ENCODE measurements around the gene CGREF1.
"Not testable (repeated sequence)": the region's sequence is repeated elsewhere in the genome, so short reads cannot be mapped to it uniquely, and the experiment has no call there.

The CGREF1 gene

DNA sequence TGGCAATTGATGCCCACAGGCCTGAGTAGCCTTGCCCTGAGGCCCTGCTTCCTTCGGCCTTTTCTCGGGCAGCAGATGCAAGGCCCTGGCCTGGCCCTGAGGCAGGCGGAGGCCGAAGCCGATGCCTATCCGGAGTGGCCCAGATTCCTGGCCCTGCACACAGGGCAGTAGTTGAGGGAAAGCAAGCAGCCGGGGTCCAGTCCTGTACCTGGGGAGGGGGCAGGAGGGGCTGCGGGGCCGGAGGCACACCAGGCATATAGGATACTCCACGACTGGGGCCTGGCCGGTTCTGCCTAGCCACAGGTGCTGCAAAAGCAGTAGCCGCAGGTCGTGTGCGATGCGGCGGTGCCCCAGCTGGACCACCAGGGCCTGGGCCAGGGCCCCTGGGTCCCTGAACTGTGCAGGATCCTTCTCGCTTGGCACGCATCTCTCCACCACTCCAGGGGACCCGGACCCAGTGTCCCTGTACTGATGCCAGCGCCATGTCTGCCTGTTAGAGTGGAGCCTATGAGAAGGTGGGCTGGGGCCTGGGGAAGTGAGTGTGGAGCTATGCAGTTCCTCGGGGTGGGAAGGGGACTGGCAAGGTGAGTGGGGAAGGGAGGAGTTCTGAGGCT, 18.5 kb upstream of the CGREF1 start:
- no peak for DNase-seq (ENCODE audit: low read depth)

DNA sequence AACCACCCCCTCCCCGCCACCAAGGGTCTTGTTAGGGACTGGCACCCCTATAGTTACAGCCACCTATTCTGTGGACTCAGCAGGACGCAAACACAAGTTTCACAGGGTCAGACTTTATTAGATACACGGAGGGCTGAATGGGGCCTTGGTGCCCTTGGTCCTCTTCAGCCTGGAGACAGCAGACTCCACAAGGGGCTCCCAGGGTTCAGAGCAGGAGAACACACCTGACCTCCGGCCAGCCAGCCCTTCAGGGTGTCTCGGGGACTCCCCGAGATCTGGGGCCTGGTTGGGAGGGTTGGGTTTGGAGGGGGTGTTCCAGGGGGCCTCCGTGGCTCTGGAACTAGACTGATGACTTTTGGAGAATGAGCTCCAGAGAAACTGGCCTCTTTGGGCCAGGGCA, 17.8 kb upstream of the CGREF1 start:
- no peak for DNase-seq (ENCODE audit: low read depth)

DNA sequence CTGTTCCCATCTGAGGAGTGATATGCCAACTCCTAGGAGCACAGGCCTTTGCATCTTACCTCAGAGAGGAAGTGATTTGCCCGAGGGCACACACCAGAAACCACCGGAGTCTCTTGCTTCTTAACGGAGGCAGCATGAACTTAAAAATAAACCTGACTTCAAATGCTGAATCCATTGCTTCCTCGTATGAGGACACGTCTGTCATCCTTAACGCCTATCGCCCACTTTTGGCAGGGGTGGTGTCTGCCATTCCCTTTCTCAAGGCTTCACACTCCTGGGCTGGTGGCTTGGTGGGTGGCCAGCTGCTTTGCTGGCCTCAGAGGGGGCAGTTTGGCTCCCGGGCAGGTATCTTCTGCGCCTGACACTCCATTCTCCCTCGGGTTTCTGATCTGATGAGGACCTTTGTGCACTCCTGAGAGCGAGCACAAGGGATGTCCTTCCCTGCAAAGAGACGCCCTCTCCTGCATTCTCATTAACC, 16.6 kb upstream of the CGREF1 start:
- DNase-seq (ENCODE audit: low read depth) = no peak

DNA sequence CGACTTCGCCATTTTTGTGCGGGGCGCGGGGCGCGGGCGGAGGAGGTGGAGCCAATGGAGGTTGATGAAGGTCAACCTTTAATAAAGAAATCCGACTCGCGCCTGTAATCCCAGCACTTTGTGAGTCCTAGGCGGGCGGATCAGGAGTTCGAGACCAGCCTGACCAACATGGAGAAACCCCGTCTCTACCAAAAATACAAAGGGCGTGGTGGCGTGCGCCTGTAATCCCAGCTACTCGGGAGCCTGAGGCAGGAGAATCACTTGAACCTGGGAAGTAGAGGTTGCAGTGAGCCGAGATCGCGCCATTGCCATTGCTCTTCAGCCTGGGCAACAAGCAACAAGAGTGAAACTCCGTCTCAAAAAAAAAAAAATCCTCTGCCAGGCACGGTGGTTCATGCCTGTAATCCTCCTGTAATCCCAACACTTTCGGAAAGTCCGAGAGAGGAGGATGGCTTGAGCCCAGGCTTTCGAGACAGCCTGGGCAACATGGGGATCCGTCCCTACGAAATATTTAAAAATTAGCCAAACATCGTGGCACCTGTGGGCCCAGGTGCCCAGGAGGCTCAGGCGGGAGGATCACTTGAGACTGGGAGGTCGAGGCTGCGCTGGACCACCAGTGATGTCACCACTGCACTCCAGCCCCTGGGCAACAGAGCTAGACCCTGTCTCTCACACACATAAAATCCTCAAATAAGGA, 16.0 kb upstream of the CGREF1 start:
- DNase-seq (ENCODE audit: low read depth) = no peak

- peak; percentile 76 for DNase-seq (ENCODE audit: low read depth)
Measured at GRCh38 chr2:27133905-27134780, 15.2 kb upstream of the CGREF1 start, which contains the start of gene PREB. TSS of gene PREB (minus strand) at chr2:27134636. CDS start at chr2:27134421, 215 bp downstream.

- DNase-seq (ENCODE audit: low read depth) = no peak
Measured at GRCh38 chr2:27133195-27133875, 14.4 kb upstream of the CGREF1 start.

DNA sequence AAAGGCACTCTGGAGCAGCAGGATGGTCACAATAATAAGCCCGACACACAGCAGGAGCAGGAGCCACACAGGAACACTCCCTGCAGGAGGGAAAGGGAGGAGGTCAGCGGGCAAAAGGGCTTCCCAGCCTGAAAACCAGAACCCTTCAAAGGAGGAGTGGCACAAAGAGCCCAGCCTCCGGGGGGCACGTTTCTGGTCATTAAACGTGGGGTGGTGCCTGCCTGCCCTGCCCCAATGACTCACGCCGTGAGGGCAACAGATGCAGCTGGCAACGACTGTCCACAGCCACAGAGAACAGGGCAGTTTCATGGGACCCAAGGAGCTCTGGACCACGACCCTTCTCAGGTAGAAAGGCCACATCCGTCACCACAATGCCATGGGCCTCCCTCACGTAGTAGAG, 12.5 kb upstream of the CGREF1 start:
- DNase-seq (ENCODE audit: low read depth) = no peak

GRCh38 chr2:27130396-27130795, 11.5 kb upstream of the CGREF1 start:
- no peak for DNase-seq (ENCODE audit: low read depth)

- DNase-seq (ENCODE audit: low read depth) = no peak
Measured at GRCh38 chr2:27128668-27129571, 10.0 kb upstream of the CGREF1 start.

DNA sequence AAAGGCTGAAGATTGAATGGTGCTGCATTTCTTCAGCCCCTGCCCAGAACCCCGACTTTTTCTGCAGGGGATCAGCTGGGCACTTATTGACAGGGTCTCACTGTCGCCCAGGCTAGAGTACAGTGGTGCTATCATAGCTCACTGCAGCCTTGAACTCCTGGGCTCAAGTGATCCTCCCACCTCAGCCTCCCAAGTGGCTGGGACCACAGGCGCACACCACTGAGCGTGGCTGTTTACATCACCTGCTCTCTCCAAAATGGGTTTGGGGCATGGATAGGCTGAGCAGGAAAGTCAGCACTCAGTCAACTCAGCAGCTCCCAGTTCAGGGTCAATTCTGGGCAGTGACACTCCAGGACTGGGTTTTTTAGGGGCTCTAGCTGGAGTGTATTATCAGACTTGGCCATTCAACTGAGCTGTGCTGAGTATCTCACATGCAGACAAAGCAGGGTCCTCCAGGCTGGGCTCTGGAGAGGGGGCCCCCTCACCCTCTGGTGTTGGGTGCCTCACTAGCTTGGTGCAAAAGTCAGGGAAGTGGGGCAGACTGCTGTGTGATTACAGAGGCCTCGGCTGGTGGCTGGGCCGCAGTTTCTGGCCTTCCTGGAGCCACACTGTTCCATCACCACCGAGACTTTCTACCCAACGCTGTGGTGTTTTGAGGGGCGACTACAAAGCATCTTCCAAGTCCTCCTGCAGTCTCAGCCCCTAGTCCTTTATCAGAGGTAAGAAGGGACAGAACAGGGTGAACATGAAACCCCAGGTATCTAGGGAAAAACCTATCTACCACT, 9.1 kb upstream of the CGREF1 start:
- no peak for DNase-seq (ENCODE audit: low read depth)

GRCh38 chr2:27126252-27126710, 7.4 kb upstream of the CGREF1 start:
- DNase-seq (ENCODE audit: low read depth) = no peak

GRCh38 chr2:27125104-27125503, 6.2 kb upstream of the CGREF1 start:
- no peak for DNase-seq (ENCODE audit: low read depth)

GRCh38 chr2:27123302-27124150, 4.6 kb upstream of the CGREF1 start, which contains the start of gene ABHD1:
TSS of gene ABHD1 (plus strand) at chr2:27123815. CDS start at chr2:27123949, 134 bp downstream.
- DNase-seq (ENCODE audit: low read depth) = no peak

DNA sequence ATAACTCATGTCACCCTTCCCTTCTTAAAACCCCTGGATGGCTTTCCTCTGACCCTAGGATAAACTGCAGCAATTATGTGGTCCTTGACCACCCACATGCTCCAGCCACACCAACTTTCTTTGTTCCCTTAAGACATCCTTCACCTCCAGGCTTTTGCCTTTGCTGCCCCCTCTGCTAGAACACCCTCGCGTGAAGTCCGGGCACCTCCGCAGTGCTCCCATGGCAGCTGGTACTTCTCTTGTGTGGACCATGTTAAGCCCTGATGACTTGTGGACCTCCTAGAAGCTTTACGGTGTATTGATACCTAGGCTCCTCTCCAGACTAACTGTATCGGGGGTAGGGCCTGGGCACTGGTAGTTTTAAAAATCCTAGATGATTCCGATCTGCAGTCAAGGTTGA, 3.9 kb upstream of the CGREF1 start:
- DNase-seq (ENCODE audit: low read depth) = no peak

DNA sequence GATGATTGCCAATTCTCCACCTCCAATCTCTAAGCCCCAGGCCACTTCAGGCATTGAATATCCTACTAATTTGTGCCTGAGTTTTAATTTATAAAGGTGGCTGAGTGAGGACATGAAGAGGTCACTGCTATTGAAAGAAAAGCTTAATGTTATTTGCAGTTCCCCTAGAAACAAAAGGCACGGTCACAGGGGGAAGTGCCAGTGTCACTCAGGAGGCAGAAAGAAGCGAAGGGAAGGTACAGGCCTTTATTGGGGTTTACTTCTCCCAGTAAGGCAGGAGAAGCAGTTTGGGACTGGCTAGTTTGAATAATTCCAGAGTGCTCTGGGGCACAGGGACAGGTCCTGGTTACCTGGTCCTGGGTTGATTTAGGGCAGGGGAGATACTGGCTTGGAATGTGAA, 3.0 kb upstream of the CGREF1 start:
- no peak for DNase-seq (ENCODE audit: low read depth)

GRCh38 chr2:27119330-27119670, 372 bp upstream of the CGREF1 start:
- DNase-seq (ENCODE audit: low read depth) = not testable (repeated sequence)

GRCh38 chr2:27117995-27118524, 868 bp downstream of the CGREF1 start:
- DNase-seq (ENCODE audit: low read depth) = no peak

GRCh38 chr2:27115519-27115918, 3.4 kb downstream of the CGREF1 start:
- DNase-seq (ENCODE audit: low read depth) = no peak

Measured in HS-27A (cell line).